ENCODE results near the gene ADAP1.

DNA sequence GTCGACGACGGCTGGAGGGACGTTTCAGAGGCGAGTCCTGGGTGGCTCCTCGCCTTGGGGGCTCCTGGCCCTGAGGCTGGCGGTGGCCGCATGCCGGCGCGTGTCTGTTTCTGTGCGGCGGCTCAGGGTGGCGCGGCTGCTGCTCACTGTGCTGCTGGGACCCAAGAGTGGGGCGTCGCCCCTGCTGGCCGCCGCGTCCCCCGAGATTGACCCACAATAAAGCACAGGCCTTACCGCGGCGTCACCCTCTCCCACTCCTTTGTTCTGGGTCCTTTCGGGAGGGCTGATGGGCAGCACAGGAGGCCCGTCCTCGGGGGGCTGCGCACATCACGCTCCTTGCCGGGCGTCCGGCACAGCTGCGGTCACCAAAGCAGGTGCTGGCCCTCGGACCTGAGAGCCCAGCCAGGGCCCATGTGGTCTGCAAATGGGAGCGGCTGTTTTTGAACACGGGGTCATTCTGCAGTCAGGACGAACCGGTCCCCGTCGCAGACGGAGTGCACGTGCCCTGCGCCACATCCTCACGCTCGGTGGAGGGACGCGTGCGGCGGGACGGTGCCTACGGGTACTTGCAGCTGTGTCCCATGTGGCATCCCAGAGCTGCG, 58.9 kb downstream of the ADAP1 start:
- TF ChIP-seq, protein P1, sequence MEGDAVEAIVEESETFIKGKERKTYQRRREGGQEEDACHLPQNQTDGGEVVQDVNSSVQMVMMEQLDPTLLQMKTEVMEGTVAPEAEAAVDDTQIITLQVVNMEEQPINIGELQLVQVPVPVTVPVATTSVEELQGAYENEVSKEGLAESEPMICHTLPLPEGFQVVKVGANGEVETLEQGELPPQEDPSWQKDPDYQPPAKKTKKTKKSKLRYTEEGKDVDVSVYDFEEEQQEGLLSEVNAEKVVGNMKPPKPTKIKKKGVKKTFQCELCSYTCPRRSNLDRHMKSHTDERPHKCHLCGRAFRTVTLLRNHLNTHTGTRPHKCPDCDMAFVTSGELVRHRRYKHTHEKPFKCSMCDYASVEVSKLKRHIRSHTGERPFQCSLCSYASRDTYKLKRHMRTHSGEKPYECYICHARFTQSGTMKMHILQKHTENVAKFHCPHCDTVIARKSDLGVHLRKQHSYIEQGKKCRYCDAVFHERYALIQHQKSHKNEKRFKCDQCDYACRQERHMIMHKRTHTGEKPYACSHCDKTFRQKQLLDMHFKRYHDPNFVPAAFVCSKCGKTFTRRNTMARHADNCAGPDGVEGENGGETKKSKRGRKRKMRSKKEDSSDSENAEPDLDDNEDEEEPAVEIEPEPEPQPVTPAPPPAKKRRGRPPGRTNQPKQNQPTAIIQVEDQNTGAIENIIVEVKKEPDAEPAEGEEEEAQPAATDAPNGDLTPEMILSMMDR (IDR thresholded peaks at IDR 0.05; ENCODE audit: insufficient read depth, low read length): no peak
- no peak for TF ChIP-seq GABPA (IDR thresholded peaks at IDR 0.05; ENCODE audit: low read depth)
- peak; percentile 14 for TF ChIP-seq POLR2AphosphoS5 (IDR thresholded peaks at IDR 0.05; ENCODE audit: low read depth)
- TF ChIP-seq, protein P2, sequence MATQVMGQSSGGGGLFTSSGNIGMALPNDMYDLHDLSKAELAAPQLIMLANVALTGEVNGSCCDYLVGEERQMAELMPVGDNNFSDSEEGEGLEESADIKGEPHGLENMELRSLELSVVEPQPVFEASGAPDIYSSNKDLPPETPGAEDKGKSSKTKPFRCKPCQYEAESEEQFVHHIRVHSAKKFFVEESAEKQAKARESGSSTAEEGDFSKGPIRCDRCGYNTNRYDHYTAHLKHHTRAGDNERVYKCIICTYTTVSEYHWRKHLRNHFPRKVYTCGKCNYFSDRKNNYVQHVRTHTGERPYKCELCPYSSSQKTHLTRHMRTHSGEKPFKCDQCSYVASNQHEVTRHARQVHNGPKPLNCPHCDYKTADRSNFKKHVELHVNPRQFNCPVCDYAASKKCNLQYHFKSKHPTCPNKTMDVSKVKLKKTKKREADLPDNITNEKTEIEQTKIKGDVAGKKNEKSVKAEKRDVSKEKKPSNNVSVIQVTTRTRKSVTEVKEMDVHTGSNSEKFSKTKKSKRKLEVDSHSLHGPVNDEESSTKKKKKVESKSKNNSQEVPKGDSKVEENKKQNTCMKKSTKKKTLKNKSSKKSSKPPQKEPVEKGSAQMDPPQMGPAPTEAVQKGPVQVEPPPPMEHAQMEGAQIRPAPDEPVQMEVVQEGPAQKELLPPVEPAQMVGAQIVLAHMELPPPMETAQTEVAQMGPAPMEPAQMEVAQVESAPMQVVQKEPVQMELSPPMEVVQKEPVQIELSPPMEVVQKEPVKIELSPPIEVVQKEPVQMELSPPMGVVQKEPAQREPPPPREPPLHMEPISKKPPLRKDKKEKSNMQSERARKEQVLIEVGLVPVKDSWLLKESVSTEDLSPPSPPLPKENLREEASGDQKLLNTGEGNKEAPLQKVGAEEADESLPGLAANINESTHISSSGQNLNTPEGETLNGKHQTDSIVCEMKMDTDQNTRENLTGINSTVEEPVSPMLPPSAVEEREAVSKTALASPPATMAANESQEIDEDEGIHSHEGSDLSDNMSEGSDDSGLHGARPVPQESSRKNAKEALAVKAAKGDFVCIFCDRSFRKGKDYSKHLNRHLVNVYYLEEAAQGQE (IDR thresholded peaks at IDR 0.05; ENCODE audit: insufficient replicate concordance, low read depth): no peak
